ENCODE data around the gene ZNF655.
"Not testable (repeated sequence)": the region's sequence is repeated elsewhere in the genome, so short reads cannot be mapped to it uniquely, and the experiment has no call there.

Gene ZNF655

GRCh38 chr7:99559175-99559915, 903 bp downstream of the ZNF655 start:
- in situ Hi-C loops (cut with HindIII; ENCODE audit: low sequenced_read_pairs): no loop called here

GRCh38 chr7:99560834-99561736, 2.6 kb downstream of the ZNF655 start:
- in situ Hi-C loops (cut with HindIII; ENCODE audit: low sequenced_read_pairs): no loop called here

- in situ Hi-C loops (cut with HindIII; ENCODE audit: low sequenced_read_pairs): no loop called here
Measured at GRCh38 chr7:99561737-99562051, 3.3 kb downstream of the ZNF655 start.

GRCh38 chr7:99562114-99562784, 3.8 kb downstream of the ZNF655 start:
- in situ Hi-C loops (cut with HindIII; ENCODE audit: low sequenced_read_pairs): no loop called here

- in situ Hi-C loops (cut with HindIII; ENCODE audit: low sequenced_read_pairs): no loop called here
Measured at GRCh38 chr7:99562832-99563231, 4.4 kb downstream of the ZNF655 start.

- in situ Hi-C loops (cut with HindIII; ENCODE audit: low sequenced_read_pairs): no loop called here
Measured at GRCh38 chr7:99563650-99564049, 5.2 kb downstream of the ZNF655 start.

GRCh38 chr7:99568770-99569169, 10.3 kb downstream of the ZNF655 start:
- in situ Hi-C loops (cut with HindIII; ENCODE audit: low sequenced_read_pairs): not testable (repeated sequence)

- in situ Hi-C loops (cut with HindIII; ENCODE audit: low sequenced_read_pairs): no loop called here
Measured at GRCh38 chr7:99571768-99572167, 13.3 kb downstream of the ZNF655 start.

GRCh38 chr7:99573257-99573656, 14.8 kb downstream of the ZNF655 start:
- in situ Hi-C loops (cut with HindIII; ENCODE audit: low sequenced_read_pairs): no loop called here

- in situ Hi-C loops (cut with HindIII; ENCODE audit: low sequenced_read_pairs): no loop called here
Measured at GRCh38 chr7:99576251-99576650, 17.8 kb downstream of the ZNF655 start.

- in situ Hi-C loops (cut with HindIII; ENCODE audit: low sequenced_read_pairs): no loop called here
Measured at GRCh38 chr7:99579281-99579955, 21.0 kb downstream of the ZNF655 start.

- in situ Hi-C loops (cut with HindIII; ENCODE audit: low sequenced_read_pairs): no loop called here
Measured at GRCh38 chr7:99579956-99580777, 21.7 kb downstream of the ZNF655 start.

- in situ Hi-C loops (cut with HindIII; ENCODE audit: low sequenced_read_pairs): not testable (repeated sequence)
Measured at GRCh38 chr7:99580778-99581332, 22.4 kb downstream of the ZNF655 start.

GRCh38 chr7:99588868-99589267, 30.4 kb downstream of the ZNF655 start:
- in situ Hi-C loops (cut with HindIII; ENCODE audit: low sequenced_read_pairs): no loop called here

- in situ Hi-C loops (cut with HindIII; ENCODE audit: low sequenced_read_pairs): no loop called here
Measured at GRCh38 chr7:99594948-99595745, 36.7 kb downstream of the ZNF655 start.

GRCh38 chr7:99596408-99596955, 38.0 kb downstream of the ZNF655 start:
- in situ Hi-C loops (cut with HindIII; ENCODE audit: low sequenced_read_pairs): no loop called here

- in situ Hi-C loops (cut with HindIII; ENCODE audit: low sequenced_read_pairs): no loop called here
Measured at GRCh38 chr7:99597762-99598501, 39.5 kb downstream of the ZNF655 start, which contains the start of gene TMEM225B. Gene TMEM225B (plus strand): TSS chr7:99598267. CDS start chr7:99604389, 6,122 bp downstream.

GRCh38 chr7:99599836-99600235, 41.4 kb downstream of the ZNF655 start:
- in situ Hi-C loops (cut with HindIII; ENCODE audit: low sequenced_read_pairs): no loop called here
